Esophagus squamous epithelium (tissue), 5 donors: ENCODE data around the gene SLC24A5. TPM values are rescaled to one million over a fixed set of nuclear protein-coding genes. Genes with fewer than 3 reads are reported as not detected.

Experiments
- DNase-seq: peaks from one replicate; lab custom pipeline; 2025; lab: John Stamatoyannopoulos, UW
- H3K27ac ChIP-seq, 4 donors: fragments of 200-600 bp; sonication (generic); one replicate each; pipeline ENCODE4 v1.5.1; 2016 to 2019; ENCODE audit warnings: mild to moderate bottlenecking in 1 of 4
- H3K27me3 ChIP-seq, 4 donors: fragments of 200-600 bp; sonication (generic); 1 replicate in 3 of 4; 2 replicates in 1 of 4; pipeline versions ENCODE4 v1.5.1 to v1.6.0; 2017 to 2021; ENCODE audit warnings: antibody characterized with exemption in 1 of 4
- H3K36me3 ChIP-seq, 3 donors: fragments of 200-600 bp; sonication (generic); one replicate each; pipeline ENCODE4 v1.5.1; 2016 to 2019
- H3K4me1 ChIP-seq, 3 donors: fragments of 200-600 bp; sonication (generic); one replicate each; pipeline ENCODE4 v1.5.1; 2017 to 2019
- H3K4me3 ChIP-seq, 4 donors: fragments of 200-600 bp; sonication (generic); 1 replicate in 3 of 4; 2 replicates in 1 of 4; pipeline ENCODE4 v1.5.1; 2016 to 2019; ENCODE audit warnings: mild to moderate bottlenecking in 2 of 4, moderate library complexity in 1 of 4
- H3K9me3 ChIP-seq, 3 donors: fragments of 200-600 bp; sonication (generic); one replicate each; pipeline ENCODE4 v1.5.1; 2016 to 2019
- POLR2A ChIP-seq, 4 donors: fragments of 450-650 bp; IDR thresholded peaks; one replicate each; pipeline ENCODE4 v1.6.1; 2017; ENCODE audit warnings: antibody characterized with exemption in 4 of 4, mild to moderate bottlenecking in 4 of 4, moderate library complexity in 3 of 4
- WGBS, 2 donors: methylation state at CpG; one replicate each; pipeline ENCODE4 v1.1.5; 2018; 5-methylcytosine and 5-hydroxymethylcytosine counted together
- intact Hi-C: fragments of 100-400 bp; cut with DNase I; formaldehyde crosslinking; loops from one replicate; pipeline ENCODE4 v1.15.0; 2022
- total RNA-seq, 4 donors: library from RNA; depleted of rRNA; stranded (reverse); fragments of >200 nt; gene quantifications; one replicate each; pipeline ENCODE4 v1.1.0, GENCODE V29; 2016
- TF ChIP-seq, protein P1 (sequence below), 6 experiments: fragments of 450-650 bp in 4 of 6; fragments of 200-600 bp in 2 of 6; sonication (generic) in 2 of 6; IDR thresholded peaks; one replicate each; pipeline ENCODE4 v1.5.1; 2016 to 2019; ENCODE audit warnings: antibody characterized with exemption in 6 of 6, mild to moderate bottlenecking in 4 of 6, moderate library complexity in 4 of 6
- donor health status: DM: yes; HTN: yes; CAD: no.

Gene SLC24A5
- total RNA-seq, 4 donors from 2014 or later: not detected

- H3K27ac ChIP-seq: no peak overlapping the region
- H3K9me3 ChIP-seq: no peaks in the 10 kb centered on the region
- no peaks in the 10 kb centered on the region for H3K4me1 ChIP-seq
- TF ChIP-seq, protein P1, sequence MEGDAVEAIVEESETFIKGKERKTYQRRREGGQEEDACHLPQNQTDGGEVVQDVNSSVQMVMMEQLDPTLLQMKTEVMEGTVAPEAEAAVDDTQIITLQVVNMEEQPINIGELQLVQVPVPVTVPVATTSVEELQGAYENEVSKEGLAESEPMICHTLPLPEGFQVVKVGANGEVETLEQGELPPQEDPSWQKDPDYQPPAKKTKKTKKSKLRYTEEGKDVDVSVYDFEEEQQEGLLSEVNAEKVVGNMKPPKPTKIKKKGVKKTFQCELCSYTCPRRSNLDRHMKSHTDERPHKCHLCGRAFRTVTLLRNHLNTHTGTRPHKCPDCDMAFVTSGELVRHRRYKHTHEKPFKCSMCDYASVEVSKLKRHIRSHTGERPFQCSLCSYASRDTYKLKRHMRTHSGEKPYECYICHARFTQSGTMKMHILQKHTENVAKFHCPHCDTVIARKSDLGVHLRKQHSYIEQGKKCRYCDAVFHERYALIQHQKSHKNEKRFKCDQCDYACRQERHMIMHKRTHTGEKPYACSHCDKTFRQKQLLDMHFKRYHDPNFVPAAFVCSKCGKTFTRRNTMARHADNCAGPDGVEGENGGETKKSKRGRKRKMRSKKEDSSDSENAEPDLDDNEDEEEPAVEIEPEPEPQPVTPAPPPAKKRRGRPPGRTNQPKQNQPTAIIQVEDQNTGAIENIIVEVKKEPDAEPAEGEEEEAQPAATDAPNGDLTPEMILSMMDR (IDR thresholded peaks at IDR 0.05): no peak
- no peak for TF ChIP-seq POLR2A (IDR thresholded peaks at IDR 0.05)
- intact Hi-C loops: no loop called here
- H3K4me3 ChIP-seq: no peak overlapping the region
- H3K36me3 ChIP-seq: no peaks in the 10 kb centered on the region
- 38 to 40% methylated on average over 2 of the region's 2 CpGs for WGBS, 2 donors
- DNase-seq: no peak
- peaks cover 0 to 22% (median 0%) of the 10 kb centered on the region in 4 donors for H3K27me3 ChIP-seq
Measured at GRCh38 chr15:48105936-48106335, 14.9 kb upstream of the SLC24A5 start.

DNA sequence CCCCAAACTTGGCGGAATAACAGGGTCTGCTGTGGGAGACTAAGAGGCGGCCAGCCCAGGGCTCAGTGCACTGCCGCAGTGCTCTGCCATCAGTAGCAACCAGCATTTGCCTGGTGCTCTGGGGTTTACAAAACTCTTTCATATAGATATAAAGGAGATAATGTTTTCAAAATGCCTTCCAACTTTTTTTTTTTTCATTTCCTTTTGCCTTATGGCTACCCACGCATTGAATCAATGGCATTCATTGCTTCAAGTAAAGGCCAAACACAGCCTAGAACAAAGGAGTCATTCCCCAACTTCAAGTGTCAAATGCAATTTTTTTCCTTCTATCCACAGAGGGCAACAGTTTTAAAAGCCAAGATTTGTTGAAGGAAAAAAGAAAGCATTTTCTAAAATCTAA lies 11.6 kb upstream of the SLC24A5 start:
- H3K4me3 ChIP-seq: no peak overlapping the region
- H3K4me1 ChIP-seq: no peaks in the 10 kb centered on the region
- WGBS, 2 donors: 85% methylated on average over 4 of the region's 4 CpGs
- no peak overlapping the region for H3K27ac ChIP-seq
- peaks cover 0 to 15% (median 0%) of the 10 kb centered on the region in 4 donors for H3K27me3 ChIP-seq
- TF ChIP-seq, protein P1 (IDR thresholded peaks at IDR 0.05): no peak
- TF ChIP-seq POLR2A (IDR thresholded peaks at IDR 0.05): no peak
- intact Hi-C loops: no loop called here
- no peaks in the 10 kb centered on the region for H3K36me3 ChIP-seq
- DNase-seq: no peak
- H3K9me3 ChIP-seq: no peaks in the 10 kb centered on the region

GRCh38 chr15:48109856-48110531 lies 10.8 kb upstream of the SLC24A5 start:
- TF ChIP-seq, protein P1 (IDR thresholded peaks at IDR 0.05): no peak
- no peak for TF ChIP-seq POLR2A (IDR thresholded peaks at IDR 0.05)
- Histone ChIP-seq H3K27me3 (peaks cover 0 to 15% (median 0%) of the 10 kb centered on the region in 4 donors), H3K4me3 (no peak overlapping the region), H3K4me1 (no peaks in the 10 kb centered on the region), H3K27ac (no peak overlapping the region), H3K9me3 (no peaks in the 10 kb centered on the region), H3K36me3 (no peaks in the 10 kb centered on the region)
- 56 to 59% methylated on average over 5 of the region's 5 CpGs for WGBS, 2 donors
- intact Hi-C loops: no loop called here
- no peak for DNase-seq

DNA sequence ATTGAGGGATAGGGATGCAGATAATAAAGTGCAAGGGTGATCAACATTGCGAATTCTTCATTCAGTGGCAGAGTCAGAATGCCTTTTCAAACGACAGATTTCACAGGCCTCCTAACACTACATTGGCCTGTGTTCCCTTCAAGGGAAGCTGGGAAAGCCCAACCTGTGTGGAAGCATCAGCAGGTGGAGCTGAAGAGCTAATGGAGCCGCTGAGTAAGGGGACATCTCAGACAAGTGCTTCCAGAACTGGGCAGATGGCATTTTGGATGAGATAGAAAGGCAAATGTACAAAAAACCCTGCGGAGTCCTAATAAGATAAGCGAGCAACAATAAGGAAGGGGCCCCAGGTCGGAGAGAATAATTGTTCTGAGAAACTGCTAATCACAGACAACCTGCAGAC lies 8.5 kb upstream of the SLC24A5 start:
- DNase-seq: no peak
- Histone ChIP-seq H3K27ac (no peak overlapping the region), H3K9me3 (no peaks in the 10 kb centered on the region), H3K4me1 (no peaks in the 10 kb centered on the region), H3K27me3 (peaks cover 0 to 6% (median 0%) of the 10 kb centered on the region in 4 donors), H3K4me3 (no peak overlapping the region), H3K36me3 (no peaks in the 10 kb centered on the region)
- TF ChIP-seq, protein P1 (IDR thresholded peaks at IDR 0.05): no peak
- TF ChIP-seq POLR2A (IDR thresholded peaks at IDR 0.05): no peak
- 26 to 32% methylated on average over 6 of the region's 6 CpGs for WGBS, 2 donors
- intact Hi-C loops: no loop called here

DNA sequence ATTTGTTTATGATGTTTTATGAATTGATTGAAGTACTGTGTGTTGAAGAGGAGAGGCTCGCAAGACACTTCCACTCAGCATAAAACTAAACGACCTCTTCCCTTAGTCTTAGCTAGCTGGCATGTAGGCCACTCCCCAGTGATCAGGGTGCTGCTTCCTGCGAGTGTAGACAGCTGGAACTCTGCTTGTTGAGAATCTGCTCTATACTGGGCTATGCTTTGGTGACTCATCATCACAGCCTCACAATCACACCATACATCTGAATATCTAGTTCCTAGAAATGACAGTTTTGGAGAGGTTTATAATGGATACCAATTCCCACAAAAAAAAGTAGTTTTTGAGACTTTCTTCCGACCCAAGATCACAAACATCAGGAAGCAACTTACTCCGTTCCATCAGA lies 1.5 kb upstream of the SLC24A5 start:
- no peak overlapping the region for H3K27ac ChIP-seq
- intact Hi-C loops: no loop called here
- no peak for TF ChIP-seq POLR2A (IDR thresholded peaks at IDR 0.05)
- TF ChIP-seq, protein P1 (IDR thresholded peaks at IDR 0.05): no peak
- WGBS, 2 donors: 60 to 61% methylated on average over 5 of the region's 5 CpGs
- DNase-seq: no peak
- no peaks in the 10 kb centered on the region for H3K36me3 ChIP-seq
- no peaks in the 10 kb centered on the region for H3K9me3 ChIP-seq
- H3K4me3 ChIP-seq: no peak overlapping the region
- H3K27me3 ChIP-seq: peaks cover 0 to 4% (median 0%) of the 10 kb centered on the region in 4 donors
- no peaks in the 10 kb centered on the region for H3K4me1 ChIP-seq
